Muscle of arm (tissue), 12 donors: ENCODE results near the gene LRRC36. TPM values are rescaled to one million over a fixed set of nuclear protein-coding genes. Genes with fewer than 3 reads are reported as not detected.
"Not testable (repeated sequence)": the region's sequence is repeated elsewhere in the genome, so short reads cannot be mapped to it uniquely, and the experiment has no call there.

ENCODE experiments used
- DNase-seq: peaks from one replicate; pipeline ENCODE4 v3.0.0-alpha.2; 2013
- polyA plus RNA-seq, 12 donors: library from polyadenylated mRNA; unstranded; fragments of 120-200 nt; gene quantifications; one replicate each; pipeline ENCODE4 v1.2.1, GENCODE V29; 2013; ENCODE audit not compliant: insufficient read length in 12 of 12

The LRRC36 gene
- polyA plus RNA-seq, 12 donors: 0.24 to 1.1 (median 0.47) TPM; not detected in 2

- DNase-seq: no peak
Measured at GRCh38 chr16:67336116-67336515, 9.5 kb downstream of the LRRC36 start.

- DNase-seq: no peak
Measured at GRCh38 chr16:67336648-67337047, 10.0 kb downstream of the LRRC36 start.

DNA sequence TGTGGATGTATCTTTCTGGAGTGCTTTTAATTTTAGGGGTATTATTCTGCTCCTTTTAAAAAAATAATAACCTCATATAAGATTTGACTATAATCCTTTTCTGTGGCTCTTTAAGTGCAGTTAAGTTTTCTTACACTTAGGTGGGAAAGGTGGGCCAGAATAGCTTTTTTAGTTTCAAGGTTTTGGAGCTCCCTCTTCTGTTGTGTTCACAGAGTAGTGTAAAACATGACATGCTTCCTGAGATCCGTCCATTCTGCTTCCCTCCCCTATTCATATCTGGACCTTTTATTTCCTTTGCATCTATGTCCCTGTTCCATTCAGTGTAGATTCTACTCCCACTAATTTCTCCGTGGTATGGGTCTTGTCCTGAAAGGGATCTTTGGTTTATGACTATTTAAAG lies 12.8 kb downstream of the LRRC36 start:
- DNase-seq: no peak

- DNase-seq: no peak
Measured at GRCh38 chr16:67341250-67341649, 14.6 kb downstream of the LRRC36 start.

DNA sequence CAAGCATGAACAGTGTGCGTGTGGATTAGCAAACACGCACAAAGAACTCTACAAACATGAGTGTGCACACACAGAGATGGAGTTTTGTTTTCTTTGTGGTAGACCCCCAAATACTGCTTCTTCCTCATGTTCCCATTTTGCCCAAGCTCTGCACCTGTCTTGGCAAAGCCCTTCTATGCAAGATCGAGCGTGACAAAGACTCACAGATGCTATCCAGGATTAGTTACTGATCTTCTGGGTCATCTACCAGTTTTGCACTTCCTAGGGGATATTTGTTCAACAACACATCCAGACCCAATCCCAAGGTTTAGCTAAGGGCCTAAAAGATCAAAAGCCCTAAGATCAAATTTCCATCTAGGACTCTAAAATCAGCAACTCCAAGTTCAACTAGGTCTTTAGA lies 16.0 kb downstream of the LRRC36 start:
- no peak for DNase-seq

- DNase-seq: no peak
Measured at GRCh38 chr16:67345401-67345800, 18.8 kb downstream of the LRRC36 start.

GRCh38 chr16:67346341-67346740 lies 19.7 kb downstream of the LRRC36 start:
- DNase-seq: no peak

- DNase-seq: no peak
Measured at GRCh38 chr16:67349172-67349571, 22.6 kb downstream of the LRRC36 start.

GRCh38 chr16:67350324-67350723 lies 23.7 kb downstream of the LRRC36 start:
- no peak for DNase-seq

GRCh38 chr16:67352463-67352862 lies 25.8 kb downstream of the LRRC36 start:
- not testable (repeated sequence) for DNase-seq

GRCh38 chr16:67356396-67356795 lies 29.8 kb downstream of the LRRC36 start:
- DNase-seq: no peak

DNA sequence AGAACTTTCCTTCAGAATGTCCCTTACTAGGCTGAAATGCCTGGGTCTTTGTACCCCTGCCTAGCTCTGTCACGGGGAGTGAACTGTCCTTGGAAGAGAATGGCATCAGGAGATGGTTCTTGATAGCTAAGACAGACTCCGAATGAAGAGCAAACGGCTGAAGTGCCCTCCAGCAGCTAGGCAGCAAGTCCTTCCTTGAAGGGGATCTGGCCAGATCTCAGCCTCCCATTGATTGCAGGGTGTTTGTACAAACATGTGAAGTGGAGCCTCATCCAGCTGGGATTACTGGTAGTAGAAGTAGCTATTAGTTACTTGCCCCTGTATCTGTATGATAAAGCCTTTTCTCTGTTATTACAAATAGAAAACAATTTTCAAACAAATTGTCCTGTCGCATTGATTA lies 30.9 kb downstream of the LRRC36 start:
- DNase-seq: no peak

DNA sequence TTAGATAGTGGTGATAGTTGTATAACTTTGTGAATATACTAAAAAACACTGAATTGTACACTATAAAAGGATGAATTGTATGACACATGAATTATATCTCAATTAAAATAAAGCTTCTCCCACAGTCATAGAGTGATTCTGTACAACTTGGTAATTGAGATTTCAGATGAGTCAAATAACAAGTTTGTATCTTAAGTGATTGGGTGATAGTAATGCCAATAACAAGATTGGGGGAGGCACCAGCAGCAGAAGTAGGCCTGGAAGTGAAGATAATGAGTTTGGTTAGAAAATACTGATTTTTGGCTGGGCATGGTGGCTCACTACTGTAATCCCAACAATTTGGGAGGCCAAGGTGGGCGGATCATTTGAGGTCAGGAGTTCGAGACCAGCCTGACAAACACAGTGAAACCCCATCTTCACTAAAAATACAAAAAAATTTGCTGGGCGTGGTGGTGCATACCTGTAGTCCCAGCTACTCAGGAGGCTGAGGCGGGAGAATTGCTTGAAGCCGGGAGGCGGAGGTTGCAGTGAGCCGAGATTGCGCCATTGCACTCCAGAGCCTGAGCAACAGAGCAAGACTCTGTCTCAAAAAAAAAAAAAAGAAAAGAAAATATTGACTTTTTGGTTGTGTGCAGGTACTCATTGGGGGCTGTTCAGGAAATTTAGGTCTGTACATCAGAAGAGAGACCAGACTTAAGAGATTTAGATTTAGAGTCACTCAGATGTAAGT lies 33.1 kb downstream of the LRRC36 start:
- DNase-seq: not testable (repeated sequence)

DNA sequence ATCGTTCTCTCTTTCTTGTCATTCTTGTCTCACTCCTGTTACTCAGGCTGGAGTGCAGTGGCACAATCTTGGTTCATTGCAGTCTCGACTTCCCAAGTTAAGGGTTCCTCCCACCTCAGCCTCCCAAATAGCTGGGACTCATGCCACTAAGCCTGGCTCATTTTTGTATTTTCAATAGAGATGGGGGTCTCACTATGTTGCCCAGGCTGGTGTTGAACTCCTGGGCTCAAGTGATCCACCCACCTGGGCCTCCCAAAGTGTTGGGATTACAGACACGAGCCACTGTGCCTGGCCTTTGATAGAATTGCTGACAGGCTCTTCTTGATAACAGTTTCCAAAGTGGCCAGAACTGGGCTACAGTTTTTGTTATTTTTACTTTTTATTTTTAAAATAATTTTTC lies 34.4 kb downstream of the LRRC36 start:
- DNase-seq: no peak

DNA sequence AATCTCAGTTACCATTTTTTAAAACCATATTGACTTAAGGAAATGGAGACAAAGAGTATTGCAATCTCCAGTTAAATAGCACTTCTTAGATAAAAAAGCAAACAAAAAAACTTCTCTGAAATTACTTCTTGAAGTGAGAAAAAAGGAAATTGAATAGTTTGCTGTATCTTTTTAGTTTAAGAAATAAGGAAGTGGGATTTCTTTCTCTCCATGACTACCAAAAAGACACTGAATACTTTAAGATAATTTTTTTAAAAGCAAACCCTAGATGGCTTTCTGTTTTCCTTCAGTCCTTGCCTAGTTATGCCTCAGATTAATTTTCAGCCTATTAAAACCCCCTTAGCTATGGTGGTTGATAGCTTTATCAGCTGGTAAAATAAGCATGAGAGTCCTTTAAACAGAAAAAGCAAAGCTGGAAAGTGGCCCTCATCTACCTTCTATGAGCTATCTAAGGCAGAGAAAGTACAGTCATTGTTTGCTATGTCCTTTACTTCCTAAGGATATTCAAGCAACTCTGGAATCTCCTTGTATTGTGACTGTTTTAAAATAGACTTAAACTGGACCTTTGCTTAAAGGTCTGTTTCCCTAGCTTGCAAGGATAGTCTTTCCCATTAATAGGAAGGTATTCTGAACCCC lies 38.1 kb downstream of the LRRC36 start:
- no peak for DNase-seq

DNA sequence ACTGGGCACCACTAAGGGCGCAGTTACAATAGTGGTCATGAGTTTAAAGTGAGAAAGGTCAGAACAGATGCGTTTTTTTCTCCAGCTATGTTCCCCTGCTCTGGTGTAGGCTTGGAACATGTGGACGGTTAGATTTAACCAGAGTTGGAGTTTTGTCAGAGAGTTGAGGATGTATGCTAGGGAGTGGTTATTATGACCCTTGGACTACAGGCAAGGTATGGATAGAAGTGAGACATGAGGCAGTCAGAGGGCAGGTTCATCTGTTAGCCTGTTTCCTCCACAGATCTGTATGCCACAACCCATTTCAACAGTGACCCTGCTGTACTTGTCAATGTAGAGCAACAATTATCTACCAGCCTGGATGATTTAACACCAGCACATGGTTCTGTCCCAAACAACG lies 44.0 kb downstream of the LRRC36 start:
- DNase-seq: no peak

DNA sequence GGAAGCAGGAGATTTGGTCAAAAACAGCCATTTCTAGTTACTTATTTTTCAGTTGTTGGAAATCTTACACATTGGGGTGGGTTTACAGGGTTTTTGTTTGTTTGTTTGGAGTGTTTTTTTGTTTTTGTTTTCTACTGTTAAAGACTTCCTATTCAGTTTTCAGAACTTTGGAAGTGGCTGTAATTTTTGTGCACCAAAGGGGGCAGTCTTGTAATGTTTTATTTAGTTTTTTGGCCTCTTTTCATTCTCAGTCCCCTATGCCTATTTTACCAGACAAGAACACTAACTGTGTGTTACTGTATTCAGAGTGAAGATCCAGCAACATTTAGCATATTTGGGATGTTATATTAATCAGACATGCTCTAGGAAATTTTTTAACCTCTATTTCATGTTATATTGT lies 46.0 kb downstream of the LRRC36 start:
- DNase-seq: peak; percentile 65

- DNase-seq: not testable (repeated sequence)
Measured at GRCh38 chr16:67376012-67376411, 49.4 kb downstream of the LRRC36 start.

- DNase-seq: no peak
Measured at GRCh38 chr16:67378642-67379041, 52.0 kb downstream of the LRRC36 start.

DNA sequence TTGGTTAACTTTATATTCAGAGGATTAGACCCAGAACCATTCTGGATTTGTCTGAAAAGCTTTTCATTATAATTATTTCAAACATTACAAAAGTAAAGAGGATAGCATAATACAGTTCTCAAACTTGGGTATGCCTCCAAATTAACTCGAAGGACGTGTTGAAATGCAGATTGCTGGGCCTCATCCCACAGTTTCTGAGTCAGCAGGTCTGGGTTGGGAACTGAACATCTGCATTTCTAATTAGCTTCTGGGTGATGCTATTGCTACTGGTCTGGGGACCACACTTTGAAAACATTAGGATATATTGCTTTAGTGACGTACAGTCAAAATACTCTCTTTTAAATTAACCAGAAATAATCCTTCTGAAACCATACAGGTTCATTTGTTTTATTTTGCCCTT lies 56.7 kb downstream of the LRRC36 start:
- DNase-seq: no peak

DNA sequence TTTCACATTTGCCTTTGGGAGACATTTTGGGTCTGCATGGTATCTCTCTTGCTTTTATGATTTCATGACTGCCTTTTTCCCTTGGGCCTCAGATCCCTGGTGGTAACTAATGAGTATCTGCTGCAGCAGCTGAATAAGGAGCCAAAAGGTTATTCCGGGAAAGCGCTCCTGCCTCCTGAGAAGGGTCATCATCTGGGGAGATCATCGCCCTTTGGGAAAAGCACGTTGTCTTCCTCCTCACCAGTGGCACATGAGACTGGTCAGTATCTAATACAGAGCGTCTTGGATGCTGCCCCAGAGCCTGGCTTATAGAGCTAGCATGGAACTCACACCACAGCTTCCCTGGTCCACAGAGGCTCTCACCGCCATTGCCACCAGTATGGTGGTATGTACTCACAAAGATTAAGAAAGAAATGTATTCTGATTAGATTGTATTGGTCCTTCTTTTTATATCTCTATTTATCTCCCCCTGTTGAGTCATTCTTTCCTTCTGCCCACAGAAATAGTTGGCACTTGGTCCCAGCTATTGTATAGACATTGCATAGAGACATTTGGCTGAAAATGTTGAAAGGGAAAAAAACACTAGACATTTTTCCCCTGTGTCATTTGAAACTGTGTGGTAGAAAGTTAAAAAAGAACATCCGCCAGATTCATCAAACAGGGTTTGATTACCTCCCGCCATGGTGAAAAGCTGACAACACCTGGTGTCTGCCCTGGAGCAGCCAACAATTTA lies 58.3 kb downstream of the LRRC36 start:
- DNase-seq: no peak

- no peak for DNase-seq
Measured at GRCh38 chr16:67386861-67387455, 60.3 kb downstream of the LRRC36 start.
